ENCODE measurements around the gene FAM234A.

- TF ChIP-seq CTCF (conservative IDR thresholded peaks at IDR 0.05 in 1 of 2, IDR thresholded peaks at IDR 0.05 in 1 of 2; ENCODE audit: extremely low read depth in 1 of 2, insufficient read depth in 1 of 2, low read depth in 1 of 2, low read length in 2 of 2) (no peak), EZH2 (IDR thresholded peaks at IDR 0.05; ENCODE audit: borderline replicate concordance, low read length) (no peak)
Observed at GRCh38 chr16:283033-283805, 48.6 kb downstream of the FAM234A start, which contains the start of gene PDIA2.
